HG03066 (cell line): ENCODE data around the gene EXD2.
"Not testable (repeated sequence)": the region's sequence is repeated elsewhere in the genome, so short reads cannot be mapped to it uniquely, and the experiment has no call there.

Source experiments
- ATAC-seq: cut with Tn5 transposase; IDR thresholded peaks from one replicate; pipeline ENCODE4 v1.9.1; 2021; ENCODE audit warnings: low read depth; ENCODE audit not compliant: unreplicated experiment

Gene EXD2

DNA sequence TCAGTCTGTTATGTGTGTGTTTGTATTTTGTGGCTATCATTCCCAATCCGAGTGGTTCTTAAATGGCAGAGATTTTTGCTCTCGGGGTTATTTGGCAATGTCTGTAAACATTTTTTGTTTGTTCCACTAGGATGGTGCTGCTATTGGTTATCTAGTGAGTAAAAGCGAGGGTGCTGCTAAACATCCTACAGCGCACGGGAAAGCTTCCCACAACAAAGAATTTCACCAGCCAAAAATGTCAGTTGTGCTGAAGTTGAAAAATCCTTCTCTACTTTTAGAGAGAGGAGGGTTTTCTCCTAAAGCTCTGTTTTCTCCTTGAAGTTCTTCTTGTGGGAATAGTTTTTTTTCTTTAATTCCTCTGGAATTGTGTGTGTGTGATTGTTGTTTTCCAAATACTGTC is 2.4 kb downstream of the EXD2 start:
- no peak for ATAC-seq

DNA sequence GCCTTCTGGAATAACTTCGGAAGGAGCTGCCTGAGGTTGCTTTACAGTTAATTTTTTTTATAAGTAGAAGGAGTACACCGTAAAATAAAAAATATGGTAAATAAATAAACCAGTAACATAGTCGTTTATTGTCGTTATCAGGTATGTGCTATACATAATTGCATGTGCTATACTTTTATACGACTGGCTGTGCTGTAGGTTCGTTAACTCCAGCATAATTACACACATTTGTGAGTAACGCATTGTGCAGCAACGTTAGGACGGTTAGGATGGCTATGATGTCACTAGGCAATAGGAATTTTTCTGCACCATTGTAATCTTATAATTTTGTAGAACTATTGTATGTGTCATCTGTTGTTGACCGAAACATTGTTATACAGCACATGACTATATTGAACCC is 8.5 kb downstream of the EXD2 start:
- ATAC-seq: no peak

GRCh38 chr14:69204753-69205152 is 13.5 kb downstream of the EXD2 start:
- ATAC-seq: no peak

DNA sequence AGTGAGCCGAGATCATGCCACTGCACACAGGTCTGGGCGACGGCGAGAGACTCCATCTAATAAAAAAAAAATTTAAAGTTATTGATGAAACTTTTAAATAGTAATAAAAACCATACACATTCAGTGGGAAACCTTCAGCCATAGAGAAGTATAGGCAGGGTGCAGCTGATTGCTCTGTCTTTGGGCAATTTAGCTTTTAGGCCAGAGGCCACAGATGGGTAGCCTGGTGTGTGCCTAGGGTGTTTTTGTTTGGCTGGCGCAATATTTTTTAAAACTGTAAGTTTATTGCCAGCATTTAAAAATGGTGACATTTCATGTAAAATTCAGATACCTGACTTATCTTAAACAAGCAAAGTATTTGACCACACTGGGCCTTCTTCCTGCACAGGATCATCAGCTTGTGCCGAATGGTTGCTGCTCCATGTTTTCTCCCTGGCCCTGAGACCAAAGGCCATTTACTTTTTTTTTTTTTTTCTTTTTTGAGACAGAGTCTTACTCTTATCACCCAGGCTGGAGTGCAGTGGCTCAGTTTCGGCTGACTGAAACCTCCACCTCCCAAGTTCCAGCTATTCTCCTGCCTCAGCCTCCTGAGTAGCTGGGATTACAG is 16.2 kb downstream of the EXD2 start:
- ATAC-seq: no peak

DNA sequence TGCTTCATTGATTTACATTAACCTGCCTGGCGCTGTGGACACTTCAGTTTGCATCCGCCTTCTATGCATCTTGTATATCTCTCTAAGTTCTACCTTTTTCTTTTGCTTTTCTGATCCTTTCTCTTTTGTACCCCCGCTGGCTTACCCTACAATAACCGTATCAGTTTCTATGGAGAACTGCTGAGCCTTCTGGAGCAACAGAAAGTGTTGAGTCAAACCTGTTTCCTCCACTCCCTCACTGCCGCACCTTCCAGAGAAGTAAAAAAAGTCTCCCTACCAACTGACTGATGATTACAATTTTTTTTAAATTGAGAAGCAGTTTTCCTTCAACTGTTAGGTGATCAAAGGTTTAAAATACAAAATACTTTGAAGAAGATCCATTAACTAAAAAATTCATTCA is 17.4 kb downstream of the EXD2 start:
- no peak for ATAC-seq

- ATAC-seq: no peak
Measured at GRCh38 chr14:69214393-69214792, 23.1 kb downstream of the EXD2 start.

GRCh38 chr14:69217663-69218062 is 26.4 kb downstream of the EXD2 start:
- ATAC-seq: not testable (repeated sequence)

DNA sequence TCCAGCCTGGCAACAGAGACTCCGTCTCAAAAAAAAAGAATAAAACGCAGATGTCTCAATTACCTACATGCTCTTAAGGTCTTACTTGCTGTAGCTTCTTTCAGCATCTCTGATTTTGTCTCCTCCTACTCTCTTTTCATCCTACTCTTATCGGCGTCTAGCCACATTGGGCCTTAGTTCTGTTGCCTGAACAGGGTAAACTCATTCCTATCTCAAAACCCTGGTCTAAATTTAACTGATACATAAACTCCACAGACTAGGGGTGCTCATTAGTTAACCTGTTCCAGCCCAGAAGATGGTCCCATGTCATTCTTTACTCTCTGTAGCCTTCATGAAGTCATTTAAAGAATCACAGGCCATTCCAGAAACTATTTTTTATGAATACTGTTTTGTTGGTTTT is 33.6 kb downstream of the EXD2 start:
- no peak for ATAC-seq

DNA sequence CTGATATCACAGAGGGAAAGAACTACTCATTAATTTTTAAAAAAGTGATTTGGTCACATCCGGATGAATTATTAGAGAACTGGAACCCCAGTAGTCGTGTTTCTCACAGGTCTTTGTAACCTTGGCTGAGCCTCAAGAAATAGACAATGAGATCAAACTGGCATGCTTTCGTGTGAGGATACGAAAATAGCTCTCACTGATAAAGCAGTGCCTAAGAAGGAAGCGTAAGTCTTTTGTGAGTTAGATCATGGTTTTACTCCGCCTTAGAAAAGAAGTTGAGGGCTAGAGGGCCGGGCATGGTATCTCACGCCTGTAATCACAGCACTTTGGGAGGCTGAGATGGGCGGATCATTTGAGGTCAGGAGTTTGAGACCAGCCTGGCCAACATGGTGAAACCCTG is 34.9 kb downstream of the EXD2 start:
- no peak for ATAC-seq

DNA sequence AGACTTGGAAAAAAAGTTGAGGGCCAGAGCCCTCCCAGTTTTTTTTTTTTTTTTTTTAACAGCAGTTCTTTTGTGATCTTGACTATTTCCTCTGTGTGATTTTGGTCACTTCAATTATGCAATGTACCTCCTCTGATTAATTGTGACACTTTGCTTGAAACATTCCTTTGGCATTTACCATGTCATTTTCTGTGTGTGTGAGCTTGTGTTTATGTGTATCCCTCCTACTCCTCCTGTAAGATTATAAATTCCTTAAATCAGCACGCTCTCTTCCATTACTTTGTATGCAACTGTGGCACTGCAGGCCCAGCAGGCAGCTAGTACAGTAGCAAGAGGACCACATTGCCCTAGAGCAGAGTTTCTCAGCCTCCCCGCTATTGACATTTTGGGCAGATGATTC is 35.4 kb downstream of the EXD2 start:
- no peak for ATAC-seq

DNA sequence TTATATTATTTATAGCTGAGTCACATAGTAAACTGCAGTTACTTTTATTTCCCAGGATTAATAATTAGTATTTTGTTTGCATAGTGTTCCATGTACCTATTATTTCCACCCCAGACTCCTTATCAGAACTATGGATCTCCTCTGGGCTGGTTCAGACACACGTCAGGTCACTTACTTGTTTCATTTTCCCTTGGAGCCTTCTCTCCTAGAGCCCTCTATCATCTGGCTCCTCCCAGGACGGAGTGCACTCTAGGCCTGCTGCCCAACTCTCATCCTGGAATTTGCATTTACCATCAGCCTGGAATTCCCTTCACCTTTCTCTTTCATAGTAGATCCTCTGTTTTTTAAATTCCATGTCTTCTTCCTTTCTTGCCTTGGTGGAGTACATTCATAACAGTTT is 40.2 kb downstream of the EXD2 start:
- no peak for ATAC-seq

DNA sequence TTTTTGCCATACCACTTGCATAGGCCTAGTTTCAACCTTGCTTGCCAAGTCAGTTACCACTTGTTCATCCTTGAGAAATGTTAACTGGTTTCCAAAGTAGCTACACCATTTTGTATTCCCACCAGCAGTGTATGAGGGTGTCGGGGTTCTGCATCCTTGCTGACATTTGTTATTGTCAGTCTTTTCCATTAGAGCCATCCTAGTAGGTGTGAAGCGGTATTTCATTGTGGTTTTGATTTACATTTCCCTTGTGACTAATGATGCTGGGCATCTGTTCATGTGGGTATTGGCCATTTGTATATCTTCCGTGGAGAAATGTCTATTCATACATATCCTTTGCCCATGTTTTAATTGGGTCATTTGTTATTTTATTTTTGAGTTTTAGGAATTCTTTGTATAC is 41.1 kb downstream of the EXD2 start:
- ATAC-seq: no peak

GRCh38 chr14:69234106-69234505 is 42.8 kb downstream of the EXD2 start:
- no peak for ATAC-seq

- ATAC-seq: no peak
Measured at GRCh38 chr14:69235708-69236107, 44.4 kb downstream of the EXD2 start.

DNA sequence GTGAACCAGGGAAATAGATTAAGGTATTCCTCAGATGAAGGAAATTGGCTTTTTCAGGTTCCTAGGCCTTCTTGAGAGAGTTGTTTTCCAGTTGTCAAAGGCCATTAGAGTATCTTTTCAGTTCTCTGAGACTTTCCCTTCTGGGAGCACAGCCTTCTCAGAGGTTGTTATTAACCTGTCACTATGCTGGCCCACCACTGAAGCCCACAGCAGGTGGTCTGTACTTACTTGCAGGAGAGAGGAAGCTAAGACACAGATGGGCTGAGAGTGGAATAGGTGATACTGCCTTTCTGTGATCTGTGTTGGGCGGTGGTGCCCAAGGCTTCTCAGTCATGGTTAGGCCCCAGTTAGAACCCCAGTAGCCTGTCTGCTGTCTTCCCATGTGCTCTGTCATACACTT is 45.8 kb downstream of the EXD2 start:
- ATAC-seq: no peak

- ATAC-seq: no peak
Measured at GRCh38 chr14:69237584-69237983, 46.3 kb downstream of the EXD2 start.

GRCh38 chr14:69238883-69239282 is 47.6 kb downstream of the EXD2 start:
- ATAC-seq: no peak

DNA sequence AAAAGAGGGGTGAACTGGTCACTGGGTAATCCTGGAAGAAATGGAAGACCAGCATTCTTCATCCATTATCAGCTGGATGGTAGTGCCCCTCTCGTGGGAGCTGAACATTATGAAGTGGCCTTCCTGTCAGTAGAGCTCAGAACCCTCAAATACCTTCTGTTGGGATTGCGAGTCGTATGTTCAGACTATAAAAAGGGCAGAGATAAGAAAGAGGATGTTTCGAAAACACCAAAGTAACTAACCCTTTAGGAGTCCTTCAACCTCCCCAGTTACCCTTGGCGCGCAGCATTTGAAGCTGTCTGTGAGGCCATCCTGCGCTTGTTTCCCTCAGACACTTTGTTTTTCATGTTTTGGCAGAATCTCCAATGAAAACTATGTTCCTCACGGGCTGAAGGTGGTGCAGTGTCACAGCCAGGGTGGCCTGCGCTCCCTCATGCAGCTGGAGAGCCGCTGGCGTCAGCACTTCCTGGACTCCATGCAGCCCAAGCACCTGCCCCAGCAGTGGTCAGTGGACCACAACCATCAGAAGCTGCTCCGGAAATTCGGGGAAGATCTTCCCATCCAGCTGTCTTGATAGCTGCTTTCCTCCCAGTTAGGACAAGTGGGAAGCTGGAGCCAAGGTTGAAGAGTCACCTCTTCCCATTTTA is 49.4 kb downstream of the EXD2 start:
- no peak for ATAC-seq

GRCh38 chr14:69241577-69241976 is 50.3 kb downstream of the EXD2 start:
- ATAC-seq: no peak

- ATAC-seq: no peak
Measured at GRCh38 chr14:69242311-69243224, 51.3 kb downstream of the EXD2 start.

DNA sequence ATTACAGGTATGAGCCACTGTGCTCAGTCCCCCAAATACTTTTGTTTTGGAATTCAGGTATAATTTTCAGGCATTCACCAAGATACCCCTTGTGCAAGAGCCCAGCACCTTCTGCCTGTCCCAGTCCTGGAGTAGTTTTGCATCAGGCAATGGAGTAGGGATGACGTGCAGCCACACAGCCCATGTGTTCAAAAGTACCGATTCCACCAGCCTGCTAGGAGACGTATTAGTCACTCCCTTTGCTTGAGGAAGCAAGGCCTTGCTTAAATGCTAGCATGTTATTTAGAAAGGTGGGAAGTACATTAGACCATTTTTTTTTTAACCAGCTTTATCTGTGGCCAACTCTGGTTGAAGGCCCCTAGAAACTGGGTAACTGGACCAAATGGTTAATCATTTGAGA is 53.6 kb downstream of the EXD2 start:
- no peak for ATAC-seq

DNA sequence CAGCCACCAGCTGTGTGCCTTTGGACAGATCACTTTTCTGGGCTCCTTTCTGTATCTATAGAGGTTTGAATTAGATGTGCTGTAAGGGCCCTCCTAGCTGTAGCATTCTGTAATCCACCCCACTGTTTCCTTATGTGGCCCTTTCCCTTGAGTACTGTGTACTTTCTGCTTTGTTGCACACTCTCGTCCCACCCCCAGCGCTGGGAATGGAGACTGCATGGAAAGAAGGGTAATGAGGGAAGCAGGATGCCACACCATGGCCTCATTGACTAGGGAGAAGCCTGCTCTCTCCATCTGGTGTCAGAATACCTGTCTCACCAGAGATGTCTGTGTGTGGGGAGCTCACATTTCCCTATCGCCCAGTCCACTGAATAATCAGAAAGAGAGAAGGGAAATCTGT is 55.0 kb downstream of the EXD2 start:
- no peak for ATAC-seq
